Fibroblast of lung (primary cell): ENCODE data around the gene LRRC8C.
"Not testable (repeated sequence)": the region's sequence is repeated elsewhere in the genome, so short reads cannot be mapped to it uniquely, and the experiment has no call there.

ENCODE experiments used
- EZH2 ChIP-seq: IDR thresholded peaks from 2 replicates; pipeline ENCODE4 v1.5.1; 2012; ENCODE audit warnings: low read length, control low read depth, mild to moderate bottlenecking; ENCODE audit errors: missing control alignments
- TF ChIP-seq, protein P1 (sequence below), 2 donors: IDR thresholded peaks in 1 of 2; conservative IDR thresholded peaks in 1 of 2; 1 replicate in 1 of 2; 2 replicates in 1 of 2; pipeline ENCODE4 v1.5.1; 2011 to 2012; ENCODE audit warnings: low read length in 2 of 2, control low read depth in 1 of 2, inconsistent platforms in 1 of 2, low read depth in 1 of 2, mild to moderate bottlenecking in 1 of 2

DNA sequence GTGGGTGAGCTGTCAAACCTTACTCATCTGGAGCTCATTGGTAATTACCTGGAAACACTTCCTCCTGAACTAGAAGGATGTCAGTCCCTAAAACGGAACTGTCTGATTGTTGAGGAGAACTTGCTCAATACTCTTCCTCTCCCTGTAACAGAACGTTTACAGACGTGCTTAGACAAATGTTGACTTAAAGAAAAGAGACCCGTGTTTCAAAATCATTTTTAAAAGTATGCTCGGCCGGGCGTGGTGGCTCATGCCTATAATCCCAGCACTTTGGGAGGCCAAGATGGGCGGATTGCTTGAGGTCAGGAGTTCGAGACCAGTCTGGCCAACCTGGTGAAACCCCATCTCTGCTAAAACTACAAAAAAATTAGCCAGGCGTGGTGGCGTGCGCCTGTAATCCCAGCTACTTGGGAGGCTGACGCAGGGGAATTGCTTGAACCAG, 40.0 kb upstream of the LRRC8C start:
- TF ChIP-seq, protein P1, sequence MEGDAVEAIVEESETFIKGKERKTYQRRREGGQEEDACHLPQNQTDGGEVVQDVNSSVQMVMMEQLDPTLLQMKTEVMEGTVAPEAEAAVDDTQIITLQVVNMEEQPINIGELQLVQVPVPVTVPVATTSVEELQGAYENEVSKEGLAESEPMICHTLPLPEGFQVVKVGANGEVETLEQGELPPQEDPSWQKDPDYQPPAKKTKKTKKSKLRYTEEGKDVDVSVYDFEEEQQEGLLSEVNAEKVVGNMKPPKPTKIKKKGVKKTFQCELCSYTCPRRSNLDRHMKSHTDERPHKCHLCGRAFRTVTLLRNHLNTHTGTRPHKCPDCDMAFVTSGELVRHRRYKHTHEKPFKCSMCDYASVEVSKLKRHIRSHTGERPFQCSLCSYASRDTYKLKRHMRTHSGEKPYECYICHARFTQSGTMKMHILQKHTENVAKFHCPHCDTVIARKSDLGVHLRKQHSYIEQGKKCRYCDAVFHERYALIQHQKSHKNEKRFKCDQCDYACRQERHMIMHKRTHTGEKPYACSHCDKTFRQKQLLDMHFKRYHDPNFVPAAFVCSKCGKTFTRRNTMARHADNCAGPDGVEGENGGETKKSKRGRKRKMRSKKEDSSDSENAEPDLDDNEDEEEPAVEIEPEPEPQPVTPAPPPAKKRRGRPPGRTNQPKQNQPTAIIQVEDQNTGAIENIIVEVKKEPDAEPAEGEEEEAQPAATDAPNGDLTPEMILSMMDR (conservative IDR thresholded peaks at IDR 0.05 in 1 of 2, IDR thresholded peaks at IDR 0.05 in 1 of 2; ENCODE audit: low read depth in 1 of 2, low read length in 2 of 2), result not testable (repeated sequence)
- TF ChIP-seq EZH2, result not testable (repeated sequence)
